WTC11 (cell line): ENCODE measurements around the gene DNAH1. TPM values are rescaled to one million over a fixed set of nuclear protein-coding genes. Genes with fewer than 3 reads are reported as not detected.

Experiments used
- ATAC-seq: fragments of 200-7000 bp; cut with Tn5 transposase; 2 replicates; pipeline ENCODE4 v1.10.0; 2021; ENCODE audit warnings: mild to moderate bottlenecking, moderate library complexity
- CTCF ChIA-PET: fragments of 300-600 bp; sonication (Branson Sonifier 250); formaldehyde crosslinking; loops from one replicate; lab custom pipeline; 2021; ENCODE audit warnings: antibody characterized with exemption; lab: Charles Lee
- POLR2A ChIA-PET: fragments of 350-600 bp; sonication (Branson Sonifier 250); formaldehyde crosslinking; loops from one replicate; lab custom pipeline; 2021; ENCODE audit warnings: antibody characterized with exemption; lab: Charles Lee
- DNase-seq: peaks from one replicate; pipeline ENCODE4 v3.0.0; 2021; ENCODE audit warnings: low spot score
- H3K27ac Mint-ChIP-seq: 2 replicates; pipeline ENCODE4 v1.8.0; 2021; ENCODE audit warnings: mixed read lengths
- H3K27me3 Mint-ChIP-seq: 2 replicates; pipeline ENCODE4 v1.8.0; 2021; ENCODE audit warnings: low read depth, mild to moderate bottlenecking, moderate library complexity, mixed read lengths
- H3K36me3 Mint-ChIP-seq: 2 replicates; pipeline ENCODE4 v1.8.0; 2021; ENCODE audit warnings: mixed read lengths
- H3K4me1 Mint-ChIP-seq: 2 replicates; pipeline ENCODE4 v1.8.0; 2022; ENCODE audit warnings: mixed read lengths
- H3K4me3 Mint-ChIP-seq: 2 replicates; pipeline ENCODE4 v1.8.0; 2021; ENCODE audit warnings: mild to moderate bottlenecking, moderate library complexity, mixed read lengths
- H3K9me3 Mint-ChIP-seq: 2 replicates; pipeline ENCODE4 v1.8.0; 2021; ENCODE audit warnings: mixed read lengths
- ARID4B ChIP-seq: sonication (generic); formaldehyde crosslinking; IDR thresholded peaks from 2 replicates; pipeline ENCODE4 v1.8.0; 2023; ENCODE audit warnings: missing genetic modification reagents, mild to moderate bottlenecking, borderline replicate concordance
- ATF3 ChIP-seq: sonication (generic); formaldehyde crosslinking; conservative IDR thresholded peaks from 2 replicates; pipeline ENCODE4 v1.8.1; 2022; ENCODE audit warnings: mild to moderate bottlenecking, missing genetic modification reagents
- CBFB ChIP-seq: sonication (generic); formaldehyde crosslinking; IDR thresholded peaks from 2 replicates; pipeline ENCODE4 v1.8.1; 2022; ENCODE audit warnings: mild to moderate bottlenecking, low read depth, missing genetic modification reagents
- E2F4 ChIP-seq: sonication (generic); formaldehyde crosslinking; IDR thresholded peaks from 2 replicates; pipeline ENCODE4 v1.8.1; 2022; ENCODE audit warnings: low read depth, mild to moderate bottlenecking, moderate library complexity, missing genetic modification reagents, borderline replicate concordance
- ERG ChIP-seq: fragments of 250-450 bp; sonication (Bioruptor Pico); IDR thresholded peaks from 2 replicates; pipeline ENCODE4 v1.8.0; 2021; ENCODE audit warnings: mild to moderate bottlenecking
- FOXP1 ChIP-seq: sonication (generic); formaldehyde crosslinking; IDR thresholded peaks from 2 replicates; pipeline ENCODE4 v1.8.0; 2022; ENCODE audit warnings: missing genetic modification reagents, mild to moderate bottlenecking, moderate library complexity, borderline replicate concordance
- IRF2 ChIP-seq: sonication (generic); formaldehyde crosslinking; IDR thresholded peaks from 2 replicates; pipeline ENCODE4 v1.8.0; 2022; ENCODE audit warnings: low read depth, missing genetic modification reagents, borderline replicate concordance
- JAZF1 ChIP-seq: fragments of 250-450 bp; sonication (Bioruptor Pico); IDR thresholded peaks from 2 replicates; pipeline ENCODE4 v1.9.0; 2021; ENCODE audit warnings: moderate library complexity, mild to moderate bottlenecking, inconsistent platforms
- MXD4 ChIP-seq: fragments of 250-450 bp; sonication (Bioruptor Pico); IDR thresholded peaks from 2 replicates; pipeline ENCODE4 v1.8.0; 2021; ENCODE audit warnings: mild to moderate bottlenecking, moderate library complexity, borderline replicate concordance
- NR1H2 ChIP-seq: sonication (generic); formaldehyde crosslinking; IDR thresholded peaks from 2 replicates; pipeline ENCODE4 v1.9.0; 2021; ENCODE audit warnings: mild to moderate bottlenecking, moderate library complexity, missing genetic modification reagents
- RELA ChIP-seq: sonication (generic); formaldehyde crosslinking; IDR thresholded peaks from 2 replicates; pipeline ENCODE4 v1.8.1; 2022; ENCODE audit warnings: missing genetic modification reagents, mild to moderate bottlenecking, borderline replicate concordance
- TEAD4 ChIP-seq: sonication (generic); formaldehyde crosslinking; IDR thresholded peaks from 2 replicates; pipeline ENCODE4 v1.8.0; 2022; ENCODE audit warnings: mild to moderate bottlenecking, missing genetic modification reagents
- USF2 ChIP-seq: sonication (generic); formaldehyde crosslinking; IDR thresholded peaks from 2 replicates; pipeline ENCODE4 v1.8.1; 2023; ENCODE audit warnings: mild to moderate bottlenecking, missing genetic modification reagents, moderate library complexity
- ZNF138 ChIP-seq: sonication (generic); formaldehyde crosslinking; conservative IDR thresholded peaks from 2 replicates; pipeline ENCODE4 v1.8.1; 2022; ENCODE audit warnings: mild to moderate bottlenecking, moderate library complexity, missing genetic modification reagents
- ZNF396 ChIP-seq: fragments of 250-450 bp; sonication (Bioruptor Pico); IDR thresholded peaks from 2 replicates; pipeline ENCODE4 v1.8.0; 2021; ENCODE audit warnings: mild to moderate bottlenecking, moderate library complexity, borderline replicate concordance
- total RNA-seq: library from RNA; stranded (reverse); gene quantifications from 3 replicates; pipeline ENCODE4 v1.2.3, GENCODE V29; 2021
- TF ChIP-seq, protein P1 (sequence below): sonication (generic); formaldehyde crosslinking; IDR thresholded peaks from 2 replicates; pipeline ENCODE4 v1.8.0; 2023; ENCODE audit warnings: missing genetic modification reagents
- TF ChIP-seq, protein P2 (sequence below): sonication (generic); formaldehyde crosslinking; IDR thresholded peaks from 2 replicates; pipeline ENCODE4 v1.8.0; 2022; ENCODE audit warnings: mild to moderate bottlenecking, missing genetic modification reagents
- TF ChIP-seq, protein P3 (sequence below): sonication (generic); formaldehyde crosslinking; IDR thresholded peaks from 2 replicates; pipeline ENCODE4 v1.8.0; 2022; ENCODE audit warnings: mild to moderate bottlenecking, missing genetic modification reagents
- TF ChIP-seq, protein P4 (sequence below): sonication (generic); formaldehyde crosslinking; IDR thresholded peaks from 2 replicates; pipeline ENCODE4 v1.8.0; 2022; ENCODE audit warnings: mild to moderate bottlenecking, missing genetic modification reagents

Gene DNAH1
- total RNA-seq, 1 experiment from 2014 or later, result 1.5 TPM

GRCh38 chr3:52288674-52289073 is 27.4 kb upstream of the DNAH1 start (continued):
- TF ChIP-seq, protein P1, sequence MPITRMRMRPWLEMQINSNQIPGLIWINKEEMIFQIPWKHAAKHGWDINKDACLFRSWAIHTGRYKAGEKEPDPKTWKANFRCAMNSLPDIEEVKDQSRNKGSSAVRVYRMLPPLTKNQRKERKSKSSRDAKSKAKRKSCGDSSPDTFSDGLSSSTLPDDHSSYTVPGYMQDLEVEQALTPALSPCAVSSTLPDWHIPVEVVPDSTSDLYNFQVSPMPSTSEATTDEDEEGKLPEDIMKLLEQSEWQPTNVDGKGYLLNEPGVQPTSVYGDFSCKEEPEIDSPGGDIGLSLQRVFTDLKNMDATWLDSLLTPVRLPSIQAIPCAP (CRISPR knock-in tag), result no peak
- TF ChIP-seq IRF2 (no peak), ERG (CRISPR knock-in tag) (no peak), USF2 (CRISPR knock-in tag) (no peak), ZNF396 (no peak), TEAD4 (CRISPR knock-in tag) (no peak)
- TF ChIP-seq, protein P2, sequence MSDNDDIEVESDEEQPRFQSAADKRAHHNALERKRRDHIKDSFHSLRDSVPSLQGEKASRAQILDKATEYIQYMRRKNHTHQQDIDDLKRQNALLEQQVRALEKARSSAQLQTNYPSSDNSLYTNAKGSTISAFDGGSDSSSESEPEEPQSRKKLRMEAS, result no peak

- H3K4me1 Mint-ChIP-seq, result peaks cover 5% of the 10 kb centered on the region
- no peaks in the 10 kb centered on the region for H3K27me3 Mint-ChIP-seq
- POLR2A ChIA-PET, result no interaction called here
- no peaks in the 10 kb centered on the region for H3K36me3 Mint-ChIP-seq
- no peaks in the 10 kb centered on the region for H3K9me3 Mint-ChIP-seq
- no peak for DNase-seq
- no peak for TF ChIP-seq USF2 (CRISPR knock-in tag)
- TF ChIP-seq MXD4, result no peak
- TF ChIP-seq NR1H2 (CRISPR knock-in tag), result no peak
- TF ChIP-seq FOXP1 (CRISPR knock-in tag), result no peak
- no peak for TF ChIP-seq ZNF138 (CRISPR knock-in tag)
- no peak for TF ChIP-seq IRF2
- TF ChIP-seq, protein P2, result no peak
- H3K4me3 Mint-ChIP-seq, result no peak overlapping the region
- CTCF ChIA-PET, result interaction anchor here (1.0 to 3.6 kb wide), 9 partner anchors 9 to 99 kb away, joined by 3 to 34 read pairs (median 4); no protein-coding TSS in a partner anchor
- H3K27ac Mint-ChIP-seq, result no peak overlapping the region
- no peak for ATAC-seq
Measured at GRCh38 chr3:52289338-52289746, 26.8 kb upstream of the DNAH1 start.

DNA sequence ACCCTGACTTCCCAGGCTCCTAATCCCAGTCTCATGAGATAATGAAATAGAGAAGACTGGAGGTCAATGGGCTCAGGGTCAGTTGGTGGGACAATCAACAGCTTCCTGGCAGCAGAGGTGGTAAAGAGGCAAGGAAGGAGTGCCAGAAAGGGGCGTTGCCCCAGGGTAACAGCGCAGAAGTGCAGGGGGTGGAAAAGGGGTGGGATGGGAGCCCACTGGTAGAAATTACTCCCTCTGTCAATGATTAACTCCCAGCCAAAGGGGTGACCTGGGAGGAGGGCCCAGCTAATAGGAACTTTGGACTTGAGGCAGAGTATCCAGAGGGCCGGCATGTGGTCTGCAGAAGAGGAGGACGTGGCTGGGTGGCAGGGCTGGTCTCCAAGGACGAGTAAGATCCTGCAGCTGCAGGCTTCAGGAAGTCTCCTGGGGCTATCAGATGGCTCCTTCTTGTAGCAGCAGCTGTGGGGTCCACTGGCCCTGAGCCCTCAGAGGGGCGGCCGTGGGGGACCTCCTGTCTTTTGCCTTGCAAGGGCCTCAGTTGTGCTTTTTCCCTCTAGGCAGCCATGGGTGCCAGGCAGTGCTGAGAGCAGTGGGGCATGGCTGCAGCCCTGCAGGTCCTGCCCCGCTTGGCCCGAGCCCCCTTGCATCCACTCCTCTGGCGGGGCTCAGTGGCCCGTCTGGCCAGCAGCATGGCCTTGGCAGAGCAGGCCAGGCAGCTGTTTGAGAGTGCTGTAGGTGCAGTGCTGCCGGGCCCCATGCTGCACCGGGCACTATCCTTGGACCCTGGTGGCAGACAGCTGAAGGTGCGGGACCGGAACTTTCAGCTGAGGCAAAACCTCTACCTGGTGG is 26.1 kb upstream of the DNAH1 start:
- Mint-ChIP-seq H3K4me1 (peaks cover 5% of the 10 kb centered on the region), H3K9me3 (no peaks in the 10 kb centered on the region), H3K4me3 (no peak overlapping the region), H3K27me3 (no peaks in the 10 kb centered on the region), H3K27ac (no peak overlapping the region), H3K36me3 (no peaks in the 10 kb centered on the region)
- ATAC-seq (peak; percentile 21), DNase-seq (no peak)
- ChIA-PET POLR2A (no interaction called here), CTCF (interaction anchor here (0.9 to 3.6 kb wide), 14 partner anchors 8 to 157 kb away, joined by 3 to 34 read pairs (median 4); partner anchors contain the start of gene WDR82)
- TF ChIP-seq RELA (CRISPR knock-in tag), result no peak
- no peak for TF ChIP-seq JAZF1 (CRISPR knock-in tag)
- TF ChIP-seq, protein P3, sequence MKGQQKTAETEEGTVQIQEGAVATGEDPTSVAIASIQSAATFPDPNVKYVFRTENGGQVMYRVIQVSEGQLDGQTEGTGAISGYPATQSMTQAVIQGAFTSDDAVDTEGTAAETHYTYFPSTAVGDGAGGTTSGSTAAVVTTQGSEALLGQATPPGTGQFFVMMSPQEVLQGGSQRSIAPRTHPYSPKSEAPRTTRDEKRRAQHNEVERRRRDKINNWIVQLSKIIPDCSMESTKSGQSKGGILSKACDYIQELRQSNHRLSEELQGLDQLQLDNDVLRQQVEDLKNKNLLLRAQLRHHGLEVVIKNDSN (CRISPR knock-in tag), result no peak
- no peak for TF ChIP-seq ARID4B
- no peak for TF ChIP-seq CBFB
- TF ChIP-seq, protein P4, sequence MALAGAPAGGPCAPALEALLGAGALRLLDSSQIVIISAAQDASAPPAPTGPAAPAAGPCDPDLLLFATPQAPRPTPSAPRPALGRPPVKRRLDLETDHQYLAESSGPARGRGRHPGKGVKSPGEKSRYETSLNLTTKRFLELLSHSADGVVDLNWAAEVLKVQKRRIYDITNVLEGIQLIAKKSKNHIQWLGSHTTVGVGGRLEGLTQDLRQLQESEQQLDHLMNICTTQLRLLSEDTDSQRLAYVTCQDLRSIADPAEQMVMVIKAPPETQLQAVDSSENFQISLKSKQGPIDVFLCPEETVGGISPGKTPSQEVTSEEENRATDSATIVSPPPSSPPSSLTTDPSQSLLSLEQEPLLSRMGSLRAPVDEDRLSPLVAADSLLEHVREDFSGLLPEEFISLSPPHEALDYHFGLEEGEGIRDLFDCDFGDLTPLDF (CRISPR knock-in tag), result no peak
- no peak for TF ChIP-seq E2F4 (CRISPR knock-in tag)
- TF ChIP-seq ATF3 (CRISPR knock-in tag), result no peak
